Glutamatergic neuron (in vitro differentiated cells): Measurements from ENCODE around the gene STX11. TPM values are rescaled to one million over a fixed set of nuclear protein-coding genes. Genes with fewer than 3 reads are reported as not detected.

Experiments
- DNase-seq: peaks from one replicate; pipeline ENCODE4 v3.0.0; 2022
- H3K27ac Mint-ChIP-seq: one replicate; pipeline ENCODE4 v1.8.0; 2020; ENCODE audit warnings: mild to moderate bottlenecking, mixed read lengths, inconsistent platforms; ENCODE audit not compliant: unreplicated experiment
- H3K27me3 Mint-ChIP-seq: one replicate; pipeline ENCODE4 v1.8.0; 2020; ENCODE audit warnings: mild to moderate bottlenecking, moderate library complexity, mixed read lengths, inconsistent platforms; ENCODE audit not compliant: unreplicated experiment
- H3K36me3 Mint-ChIP-seq: one replicate; pipeline ENCODE4 v1.8.0; 2020; ENCODE audit warnings: mild to moderate bottlenecking, mixed read lengths, inconsistent platforms; ENCODE audit not compliant: unreplicated experiment
- H3K4me1 Mint-ChIP-seq: one replicate; pipeline ENCODE4 v1.8.0; 2020; ENCODE audit warnings: mild to moderate bottlenecking, low read depth, mixed read lengths, inconsistent platforms; ENCODE audit not compliant: unreplicated experiment
- H3K4me3 Mint-ChIP-seq: one replicate; pipeline ENCODE4 v1.8.0; 2020; ENCODE audit warnings: mild to moderate bottlenecking, mixed read lengths, inconsistent platforms; ENCODE audit not compliant: unreplicated experiment
- H3K9me3 Mint-ChIP-seq: one replicate; pipeline ENCODE4 v1.8.0; 2020; ENCODE audit warnings: mild to moderate bottlenecking, moderate library complexity, mixed read lengths, inconsistent platforms; ENCODE audit not compliant: unreplicated experiment
- CTCF ChIP-seq: fragments of 200-600 bp; sonication (generic); IDR thresholded peaks from one replicate; pipeline ENCODE4 v1.5.0; 2021; ENCODE audit not compliant: partially characterized antibody, unreplicated experiment
- total RNA-seq: library from RNA; stranded (reverse); fragmentation: NEBNext Ultra II Directional; extraction: Animal tissue kit (Norgen Biotek cat#: 25700); gene quantifications from one replicate; pipeline ENCODE4 v1.2.1, GENCODE V29; 2021; ENCODE audit not compliant: unreplicated experiment

Gene STX11
- total RNA-seq, 1 donor from 2014 or later: not detected

GRCh38 chr6:144140867-144141266 lies 9.4 kb upstream of the STX11 start:
- Mint-ChIP-seq H3K4me3 (no peak overlapping the region), H3K36me3 (no peaks in the 10 kb centered on the region), H3K4me1 (no peaks in the 10 kb centered on the region), H3K27me3 (peaks cover 7% of the 10 kb centered on the region), H3K27ac (no peak overlapping the region), H3K9me3 (no peaks in the 10 kb centered on the region)
- no peak for DNase-seq
- no peak for TF ChIP-seq CTCF

GRCh38 chr6:144141470-144141869 lies 8.8 kb upstream of the STX11 start:
- Mint-ChIP-seq H3K27ac (no peak overlapping the region), H3K9me3 (no peaks in the 10 kb centered on the region), H3K36me3 (no peaks in the 10 kb centered on the region), H3K4me3 (no peak overlapping the region), H3K27me3 (peaks cover 7% of the 10 kb centered on the region), H3K4me1 (no peaks in the 10 kb centered on the region)
- no peak for DNase-seq
- TF ChIP-seq CTCF: no peak

GRCh38 chr6:144143106-144143505 lies 7.2 kb upstream of the STX11 start:
- Mint-ChIP-seq H3K4me1 (no peaks in the 10 kb centered on the region), H3K27me3 (peaks cover 5% of the 10 kb centered on the region), H3K4me3 (no peak overlapping the region), H3K36me3 (no peaks in the 10 kb centered on the region), H3K27ac (no peak overlapping the region), H3K9me3 (peaks cover 2% of the 10 kb centered on the region)
- no peak for TF ChIP-seq CTCF
- no peak for DNase-seq

- Mint-ChIP-seq H3K27me3 (peaks cover 6% of the 10 kb centered on the region), H3K36me3 (no peaks in the 10 kb centered on the region), H3K27ac (no peak overlapping the region), H3K4me3 (no peak overlapping the region), H3K4me1 (no peaks in the 10 kb centered on the region), H3K9me3 (peaks cover 3% of the 10 kb centered on the region)
- no peak for DNase-seq
- no peak for TF ChIP-seq CTCF
Observed at GRCh38 chr6:144143878-144144277, 6.4 kb upstream of the STX11 start.

GRCh38 chr6:144144996-144145395 lies 5.3 kb upstream of the STX11 start:
- TF ChIP-seq CTCF: no peak
- Mint-ChIP-seq H3K4me1 (no peaks in the 10 kb centered on the region), H3K36me3 (no peaks in the 10 kb centered on the region), H3K4me3 (no peak overlapping the region), H3K9me3 (peaks cover 3% of the 10 kb centered on the region), H3K27ac (no peak overlapping the region), H3K27me3 (peaks cover 12% of the 10 kb centered on the region)
- DNase-seq: no peak
